Bronchial epithelial cell (primary cell): ENCODE results near the gene AMIGO1. TPM values are rescaled to one million over a fixed set of nuclear protein-coding genes. Genes with fewer than 3 reads are reported as not detected.

ENCODE experiments used
- DNase-seq: peaks from one replicate; pipeline ENCODE4 v3.0.0-alpha.2; 2010; ENCODE audit warnings: low read depth
- FAIRE-seq: peaks from 2 replicates; lab custom pipeline; 2011; peaks lifted over from hg19 to GRCh38; lab: Jason Lieb, UNC
- H3K27me3 ChIP-seq: 2 replicates; pipeline ENCODE4 v1.5.1; 2011; ENCODE audit warnings: low read length; ENCODE audit not compliant: control insufficient read depth, insufficient read depth
- H3K36me3 ChIP-seq: 2 replicates; pipeline ENCODE4 v1.5.1; 2011; ENCODE audit warnings: low read length; ENCODE audit not compliant: control insufficient read depth, insufficient read depth
- H3K4me3 ChIP-seq: 2 replicates; pipeline ENCODE4 v1.5.1; 2011; ENCODE audit warnings: mild to moderate bottlenecking, low read depth, low read length, control low read depth
- total RNA-seq: library from RNA; depleted of rRNA; stranded (reverse); fragments of >200 nt; gene quantifications from 2 replicates; pipeline ENCODE4 v1.2.1, GENCODE V29; 2014
- TF ChIP-seq, protein P1 (sequence below): IDR thresholded peaks from 2 replicates; pipeline ENCODE4 v1.5.1; 2011; ENCODE audit warnings: mild to moderate bottlenecking, moderate library complexity, low read length, control low read depth, inconsistent platforms; ENCODE audit not compliant: insufficient read depth, severe bottlenecking

AMIGO1 gene
- total RNA-seq, 1 donor from 2014 or later = 0.26 TPM

DNA sequence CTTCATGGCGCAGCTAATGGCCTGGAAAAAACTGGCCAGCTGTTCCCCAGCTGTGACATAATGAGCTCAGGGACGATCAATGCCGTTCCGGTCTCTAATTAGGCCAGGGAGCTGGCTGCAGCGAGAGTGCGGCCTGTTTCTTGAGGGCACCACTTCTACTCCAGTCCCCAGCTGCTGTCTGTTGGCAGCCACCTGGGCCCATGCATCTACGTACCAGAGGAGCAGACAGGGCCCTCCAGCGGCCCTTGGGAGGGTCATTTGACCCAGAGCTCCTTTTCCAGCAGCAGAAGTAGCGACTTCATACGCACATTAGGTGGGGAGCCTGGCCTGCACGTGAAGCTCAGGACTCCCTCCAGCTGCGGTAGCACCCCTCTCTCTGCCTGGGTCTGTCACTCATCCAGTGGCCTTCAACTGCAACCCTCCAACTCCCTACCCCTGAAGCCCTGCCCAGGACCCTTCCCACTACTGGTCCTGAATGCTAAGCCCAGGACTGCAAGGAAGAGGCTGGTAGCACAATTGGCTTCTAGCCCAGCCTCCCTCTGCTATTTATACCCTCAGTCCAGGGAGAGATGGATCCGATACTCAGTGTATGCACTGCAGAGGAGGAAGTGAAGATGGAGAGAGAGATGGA lies 21.0 kb upstream of the AMIGO1 start:
- Histone ChIP-seq H3K27me3 (peaks cover 2% of the 10 kb centered on the region), H3K36me3 (no peaks in the 10 kb centered on the region), H3K4me3 (no peak overlapping the region)
- TF ChIP-seq, protein P1, sequence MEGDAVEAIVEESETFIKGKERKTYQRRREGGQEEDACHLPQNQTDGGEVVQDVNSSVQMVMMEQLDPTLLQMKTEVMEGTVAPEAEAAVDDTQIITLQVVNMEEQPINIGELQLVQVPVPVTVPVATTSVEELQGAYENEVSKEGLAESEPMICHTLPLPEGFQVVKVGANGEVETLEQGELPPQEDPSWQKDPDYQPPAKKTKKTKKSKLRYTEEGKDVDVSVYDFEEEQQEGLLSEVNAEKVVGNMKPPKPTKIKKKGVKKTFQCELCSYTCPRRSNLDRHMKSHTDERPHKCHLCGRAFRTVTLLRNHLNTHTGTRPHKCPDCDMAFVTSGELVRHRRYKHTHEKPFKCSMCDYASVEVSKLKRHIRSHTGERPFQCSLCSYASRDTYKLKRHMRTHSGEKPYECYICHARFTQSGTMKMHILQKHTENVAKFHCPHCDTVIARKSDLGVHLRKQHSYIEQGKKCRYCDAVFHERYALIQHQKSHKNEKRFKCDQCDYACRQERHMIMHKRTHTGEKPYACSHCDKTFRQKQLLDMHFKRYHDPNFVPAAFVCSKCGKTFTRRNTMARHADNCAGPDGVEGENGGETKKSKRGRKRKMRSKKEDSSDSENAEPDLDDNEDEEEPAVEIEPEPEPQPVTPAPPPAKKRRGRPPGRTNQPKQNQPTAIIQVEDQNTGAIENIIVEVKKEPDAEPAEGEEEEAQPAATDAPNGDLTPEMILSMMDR = no peak
- FAIRE-seq (no peak), DNase-seq (no peak)

GRCh38 chr1:109529881-109530456 lies 20.4 kb upstream of the AMIGO1 start:
- FAIRE-seq (no peak), DNase-seq (no peak)

DNA sequence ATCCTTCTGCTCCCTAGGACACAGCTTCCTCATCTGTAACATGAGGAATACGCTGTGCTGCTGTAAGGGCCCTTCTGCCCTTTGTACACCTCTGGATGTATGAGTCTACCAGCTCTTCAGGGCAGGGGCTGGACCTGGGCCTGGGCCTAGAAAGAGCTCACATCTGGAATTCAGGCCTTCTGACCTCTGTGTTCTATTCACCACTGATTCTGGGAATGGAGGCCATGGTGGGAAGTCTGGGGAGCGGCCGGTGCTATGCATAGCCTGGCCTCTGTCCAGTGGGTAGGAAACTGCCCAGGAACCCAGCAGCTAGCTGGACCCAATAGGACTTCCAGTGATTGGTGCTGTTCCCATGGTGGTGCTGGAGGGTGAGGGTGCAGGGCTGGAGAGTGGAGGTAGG lies 19.2 kb upstream of the AMIGO1 start:
- H3K27me3 ChIP-seq = peaks cover 2% of the 10 kb centered on the region
- DNase-seq (no peak), FAIRE-seq (no peak)
- no peaks in the 10 kb centered on the region for H3K36me3 ChIP-seq
- TF ChIP-seq, protein P1 = no peak
- H3K4me3 ChIP-seq = no peak overlapping the region

More at GRCh38 chr1:109529881-109530456, 20.4 kb upstream of the AMIGO1 start:
- no peaks in the 10 kb centered on the region for H3K36me3 ChIP-seq
- TF ChIP-seq, protein P1 = no peak
- peaks cover 2% of the 10 kb centered on the region for H3K27me3 ChIP-seq
- H3K4me3 ChIP-seq = no peak overlapping the region

- no peaks in the 10 kb centered on the region for H3K36me3 ChIP-seq
- H3K4me3 ChIP-seq = no peak overlapping the region
- DNase-seq (no peak), FAIRE-seq (no peak)
- TF ChIP-seq, protein P1 = no peak
- peaks cover 2% of the 10 kb centered on the region for H3K27me3 ChIP-seq
Observed at GRCh38 chr1:109527846-109528695, 18.5 kb upstream of the AMIGO1 start.

DNA sequence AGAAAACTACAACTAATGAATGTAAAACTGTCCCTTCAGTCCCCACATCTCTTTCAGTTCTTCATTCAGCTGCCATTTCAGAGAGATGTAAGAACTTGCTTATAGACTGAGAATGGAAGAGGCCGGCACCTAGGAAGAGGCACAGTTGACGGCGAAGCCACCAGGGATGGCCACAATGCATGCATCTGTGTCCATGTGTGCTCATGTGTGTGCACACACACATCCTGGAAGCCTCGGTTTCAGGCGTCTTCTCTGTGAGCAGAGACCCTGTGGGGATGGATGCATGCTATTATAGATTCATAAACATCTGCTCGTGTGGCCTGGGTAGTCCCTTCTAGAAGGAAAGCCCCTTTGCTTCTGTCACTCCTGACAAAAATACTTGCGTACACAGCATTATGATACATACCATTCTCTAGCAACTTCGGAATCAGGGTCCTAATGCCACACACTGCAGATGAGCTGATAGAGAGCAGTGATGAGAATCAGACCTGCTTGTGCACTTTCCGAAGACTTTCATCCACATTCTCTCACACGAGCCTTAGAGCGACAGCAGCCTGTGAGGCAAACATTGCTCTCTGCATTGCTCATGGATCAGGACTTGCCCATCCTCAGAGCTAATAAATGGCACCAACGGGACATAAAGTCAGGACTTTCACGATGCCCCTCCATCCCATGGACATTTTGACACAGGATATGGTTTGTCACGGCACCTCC lies 17.7 kb upstream of the AMIGO1 start:
- DNase-seq = no peak
- no peak for FAIRE-seq

More for the DNA sequence above, 17.7 kb upstream of the AMIGO1 start:
- Histone ChIP-seq H3K27me3 (peaks cover 2% of the 10 kb centered on the region), H3K36me3 (no peaks in the 10 kb centered on the region), H3K4me3 (no peak overlapping the region)
- TF ChIP-seq, protein P1 = no peak
